SKM-1 (cell line): Measurements from ENCODE around the gene ADGRG6.
"Not testable (repeated sequence)": the region's sequence is repeated elsewhere in the genome, so short reads cannot be mapped to it uniquely, and the experiment has no call there.

Source experiments
- DNase-seq: peaks from one replicate; lab custom pipeline; 2025; ENCODE audit not compliant: unreplicated experiment; lab: John Stamatoyannopoulos, UW

Gene ADGRG6

DNA sequence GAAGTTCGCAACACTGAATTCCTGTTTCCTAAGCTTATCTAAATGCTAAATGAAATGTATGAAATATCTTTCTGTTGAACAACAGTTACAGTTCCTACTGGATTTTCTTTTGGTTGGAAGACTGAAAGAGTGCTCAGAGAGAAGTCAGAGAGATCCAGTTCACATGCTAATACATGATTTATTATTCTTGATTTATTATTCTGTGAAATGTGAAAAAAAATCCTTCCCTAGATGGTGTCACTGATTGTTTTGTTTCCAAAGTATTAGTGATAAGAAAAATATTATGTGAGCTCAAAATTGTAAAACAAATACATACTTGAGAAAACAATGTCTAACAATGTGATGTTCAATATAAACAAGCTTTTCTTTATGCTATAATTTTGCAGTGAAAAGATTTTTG lies 42.1 kb downstream of the ADGRG6 start:
- no peak for DNase-seq

GRCh38 chr6:142345261-142345660 lies 43.5 kb downstream of the ADGRG6 start:
- no peak for DNase-seq

DNA sequence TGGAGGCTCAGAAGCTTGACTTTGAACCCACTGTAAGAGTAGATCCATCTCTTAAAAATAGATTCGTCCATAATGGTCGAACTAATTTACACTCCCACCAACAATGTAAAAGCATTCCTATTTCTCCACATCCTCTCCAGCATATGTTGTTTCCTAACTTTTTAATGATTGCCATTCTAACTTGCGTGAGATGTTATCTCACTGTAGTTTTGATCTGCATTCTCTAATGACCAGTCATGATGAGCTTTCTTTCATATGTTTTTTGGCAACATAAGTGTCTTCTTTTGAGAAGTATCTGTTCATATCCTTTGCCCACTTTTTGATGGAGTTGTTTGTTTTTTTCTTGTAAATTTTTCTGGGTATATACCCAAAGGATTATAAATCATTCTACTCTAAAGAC lies 44.4 kb downstream of the ADGRG6 start:
- DNase-seq = not testable (repeated sequence)

DNA sequence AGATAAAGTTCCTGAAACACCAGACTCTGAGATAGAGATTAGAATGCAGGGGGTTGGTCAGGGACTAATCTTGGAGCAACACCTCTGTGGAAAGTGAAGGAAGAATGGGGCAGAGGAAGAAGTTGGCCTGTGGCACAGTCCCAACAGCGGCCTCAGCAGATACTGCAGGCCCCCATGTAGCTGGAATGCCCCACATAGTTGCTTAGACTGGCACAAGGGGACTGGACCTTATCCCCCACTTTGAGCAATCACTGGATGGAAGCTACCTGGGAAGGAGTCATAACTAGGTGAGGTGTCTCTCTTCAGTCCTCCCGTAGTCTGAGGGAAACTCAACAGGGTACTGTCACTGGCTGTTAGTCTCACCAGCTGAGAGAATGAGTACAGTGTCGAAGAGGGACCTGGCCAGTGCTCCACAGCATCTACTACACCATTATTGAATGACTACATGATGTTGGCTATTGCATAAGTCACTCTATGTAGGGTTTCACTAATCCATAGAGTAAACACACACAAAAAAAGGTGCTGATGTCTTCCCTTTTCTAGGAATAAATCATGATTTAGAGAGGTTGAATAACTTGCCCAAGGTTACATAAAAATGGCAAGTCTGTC lies 47.5 kb downstream of the ADGRG6 start:
- no peak for DNase-seq

GRCh38 chr6:142350309-142350708 lies 48.5 kb downstream of the ADGRG6 start:
- DNase-seq = no peak

- no peak for DNase-seq
These were observed 51.9 kb downstream of the ADGRG6 start for GRCh38 chr6:142353690-142354089.

- DNase-seq = no peak
These were observed 52.8 kb downstream of the ADGRG6 start for GRCh38 chr6:142354650-142355049.

DNA sequence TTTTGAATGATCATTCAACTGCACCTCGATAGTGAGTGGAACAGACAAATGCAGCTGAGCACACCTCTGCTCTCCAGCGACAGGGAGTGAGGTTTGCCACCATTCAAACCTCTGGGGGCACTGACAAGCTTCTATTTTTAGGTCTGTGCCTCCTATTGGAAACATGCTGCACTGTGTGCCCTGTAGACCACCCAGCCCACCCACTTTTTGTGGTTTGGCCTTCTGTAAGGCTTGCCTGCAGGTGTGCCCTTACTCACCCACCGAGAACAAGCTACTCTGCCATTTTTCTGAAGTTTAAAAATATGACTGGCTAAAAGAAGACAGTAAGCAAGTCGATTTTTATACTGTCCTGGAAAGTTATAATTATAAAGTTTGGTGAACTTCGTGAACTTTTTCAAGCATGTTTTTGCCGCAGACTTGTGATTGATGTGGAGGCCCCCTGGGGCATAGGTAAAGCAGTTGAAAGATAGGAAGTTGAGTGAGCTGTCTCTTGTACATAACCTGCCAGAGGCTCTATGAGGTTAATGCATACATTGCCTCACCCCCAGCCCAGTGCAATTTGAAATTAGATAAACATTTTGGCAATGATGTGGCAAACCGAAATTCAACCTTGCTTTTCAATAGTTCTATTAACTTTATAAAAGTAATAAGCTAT lies 53.8 kb downstream of the ADGRG6 start:
- no peak for DNase-seq

DNA sequence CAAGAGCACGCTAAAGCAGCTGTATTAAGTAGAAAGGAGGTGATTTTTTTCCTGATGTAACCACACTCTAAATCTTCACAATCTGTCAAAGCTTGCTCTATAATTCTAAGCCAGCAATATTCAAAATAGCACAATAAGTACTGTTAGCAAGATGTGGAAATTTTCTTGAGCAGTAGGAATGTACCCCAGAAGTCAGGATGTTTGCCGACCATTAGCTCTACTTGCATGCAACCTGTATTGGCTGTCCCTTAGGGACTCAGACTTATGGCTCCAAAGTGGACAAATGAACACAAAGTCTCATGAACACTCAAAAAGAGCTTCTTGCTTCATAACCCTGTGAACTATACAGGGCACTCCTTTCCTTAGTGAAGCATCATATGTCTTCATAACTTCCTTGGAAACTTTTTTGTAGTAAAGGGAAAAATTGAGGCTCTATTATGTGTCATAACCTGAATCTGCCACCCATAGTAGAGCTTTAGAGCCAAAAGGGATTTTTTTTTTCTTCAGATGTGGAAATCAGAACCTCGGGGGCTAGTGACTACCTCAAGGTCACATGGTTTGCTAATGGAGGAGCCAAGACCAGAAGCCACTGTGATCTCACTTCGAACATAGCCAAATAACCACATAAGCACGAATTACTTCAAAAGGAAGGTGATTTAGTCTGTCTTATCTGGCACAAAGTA lies 54.5 kb downstream of the ADGRG6 start:
- DNase-seq = no peak

DNA sequence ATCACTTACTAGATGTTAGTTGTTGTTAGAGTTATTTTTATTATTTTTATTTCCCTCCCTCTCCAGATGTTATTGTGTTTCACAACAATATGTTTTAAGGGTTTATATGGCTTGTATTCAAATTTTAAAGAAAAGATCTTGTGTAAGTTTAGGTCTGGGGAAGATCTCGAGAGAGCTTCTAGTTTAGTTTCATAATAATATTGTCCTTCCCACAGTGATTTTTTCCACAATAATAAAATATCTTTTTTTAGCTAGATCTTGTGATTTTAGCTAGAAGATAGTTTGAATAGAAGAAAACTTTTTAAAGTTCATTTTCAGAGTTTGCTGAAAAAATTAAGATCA lies 55.0 kb downstream of the ADGRG6 start:
- DNase-seq = no peak

- DNase-seq = no peak
These were observed 56.1 kb downstream of the ADGRG6 start for GRCh38 chr6:142357879-142358278.

DNA sequence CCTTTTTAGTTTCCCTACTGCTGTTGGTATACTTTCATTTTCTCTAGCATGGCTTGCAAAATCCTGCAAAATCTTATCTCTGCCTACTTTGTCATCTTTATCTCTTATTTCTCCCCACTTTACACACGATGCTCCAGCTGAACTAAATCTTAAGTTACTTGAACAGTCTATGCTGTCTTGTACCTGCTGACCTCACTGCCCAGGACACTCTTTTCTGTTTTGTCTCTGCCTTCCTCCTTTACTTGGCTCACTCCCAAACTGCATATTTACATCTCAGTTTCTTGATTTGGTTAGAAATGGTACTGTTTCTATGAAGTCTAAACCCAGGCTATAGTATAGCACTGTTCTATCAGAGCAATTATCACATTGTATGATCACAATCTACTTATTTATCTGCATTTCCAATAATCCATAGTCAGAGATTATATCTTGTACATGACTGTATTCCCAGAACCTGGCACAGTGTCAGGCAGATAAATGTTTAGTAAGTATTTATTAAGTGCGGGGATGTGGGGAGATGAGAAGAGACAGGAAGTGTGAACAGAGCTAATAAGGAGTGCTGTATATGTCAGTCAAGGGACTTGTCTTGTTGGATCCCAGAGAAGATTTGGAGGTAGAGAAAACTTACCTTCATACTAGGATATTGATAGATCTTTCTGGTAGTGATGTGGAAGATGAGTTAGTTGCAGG lies 57.6 kb downstream of the ADGRG6 start:
- DNase-seq = no peak

DNA sequence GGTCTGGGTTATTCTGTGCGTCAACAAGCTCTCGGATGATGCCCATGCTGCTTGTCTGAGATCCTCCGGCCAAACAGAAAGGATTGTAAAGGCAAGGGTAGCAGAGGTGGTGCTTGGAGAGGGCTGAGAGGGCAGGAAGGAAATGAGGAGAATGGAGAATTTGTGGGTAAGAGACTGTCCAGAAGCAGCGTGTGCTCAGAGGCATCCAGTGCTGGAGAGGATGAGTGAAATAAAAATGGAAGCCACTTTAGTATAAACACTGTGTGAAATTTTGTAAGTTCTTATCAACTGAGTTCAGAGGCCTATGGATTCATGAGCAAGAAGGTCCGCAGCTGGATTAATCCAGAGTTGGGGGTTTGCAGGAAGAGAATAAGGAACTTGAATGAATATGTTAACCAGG lies 59.5 kb downstream of the ADGRG6 start:
- DNase-seq = no peak

GRCh38 chr6:142361779-142362750 lies 60.3 kb downstream of the ADGRG6 start:
- DNase-seq = no peak

DNA sequence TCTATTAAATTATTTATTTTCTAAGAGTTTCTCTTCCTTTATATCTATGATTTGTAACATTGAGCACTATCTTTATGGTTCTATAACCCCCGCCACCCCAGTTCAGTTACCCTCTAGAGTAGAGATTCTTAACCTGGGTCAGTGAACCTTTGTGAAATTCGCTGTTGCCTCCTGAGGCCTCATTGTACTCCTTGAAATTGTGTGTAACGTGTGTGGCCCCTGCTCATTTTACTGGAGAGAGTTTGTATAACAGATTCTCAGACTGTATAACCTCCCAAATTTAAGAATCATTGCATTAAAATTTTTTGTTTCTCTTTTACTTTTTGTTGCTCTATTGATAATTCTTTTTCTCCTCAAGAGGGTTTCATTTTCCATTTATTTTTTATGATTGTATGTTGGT lies 65.3 kb downstream of the ADGRG6 start:
- DNase-seq = no peak

DNA sequence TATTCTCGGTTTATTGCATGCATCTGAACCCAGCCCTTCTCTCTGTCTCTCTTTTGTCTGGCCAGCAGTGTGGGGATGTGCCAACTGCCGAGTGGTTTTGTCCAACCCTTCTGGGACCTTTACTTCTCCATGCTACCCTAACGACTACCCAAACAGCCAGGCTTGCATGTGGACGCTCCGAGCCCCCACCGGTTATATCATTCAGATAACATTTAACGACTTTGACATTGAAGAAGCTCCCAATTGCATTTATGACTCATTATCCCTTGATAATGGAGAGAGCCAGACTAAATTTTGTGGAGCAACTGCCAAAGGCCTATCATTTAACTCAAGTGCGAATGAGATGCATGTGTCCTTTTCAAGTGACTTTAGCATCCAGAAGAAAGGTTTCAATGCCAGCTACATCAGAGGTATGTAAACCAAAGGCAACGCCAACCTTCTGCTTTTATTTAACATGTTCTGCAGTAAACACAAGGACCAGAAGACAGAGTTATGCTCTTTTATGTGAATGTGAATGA lies 65.8 kb downstream of the ADGRG6 start:
- no peak for DNase-seq

- no peak for DNase-seq
These were observed 67.5 kb downstream of the ADGRG6 start for GRCh38 chr6:142369266-142369665.

- no peak for DNase-seq
These were observed 70.5 kb downstream of the ADGRG6 start for GRCh38 chr6:142372348-142372747.

- no peak for DNase-seq
These were observed 71.7 kb downstream of the ADGRG6 start for GRCh38 chr6:142373268-142374090.
